Limb (tissue), 2 donors: Measurements from ENCODE around the gene RYK.

Source experiments
- DNase-seq, 2 donors: peaks; one replicate each; pipeline ENCODE4 v3.0.0-alpha.2; 2016; ENCODE audit errors: extremely low spot score in 2 of 2

Gene RYK

GRCh38 chr3:134150476-134150875 is 100.2 kb downstream of the RYK start:
- DNase-seq, result no peak

DNA sequence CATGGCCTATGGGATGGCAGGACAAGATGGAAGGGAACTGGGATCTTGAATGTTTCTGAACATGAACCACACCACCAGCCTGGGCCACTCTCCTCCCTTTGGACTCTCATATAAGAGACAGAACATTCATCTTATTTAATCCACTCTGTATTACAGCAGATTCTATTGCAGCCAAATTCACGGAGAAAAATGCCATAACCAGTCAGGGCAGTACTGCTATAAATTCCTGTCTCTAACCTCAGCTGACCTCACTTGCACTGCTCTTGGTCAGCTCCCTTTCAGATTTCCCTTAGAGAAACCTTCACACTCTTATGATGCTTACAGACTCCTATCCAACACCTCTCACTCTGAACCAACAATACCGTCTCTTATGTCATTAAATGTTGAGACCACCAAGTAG is 101.4 kb downstream of the RYK start:
- no peak for DNase-seq

GRCh38 chr3:134148534-134148933 is 102.1 kb downstream of the RYK start:
- DNase-seq, result no peak

DNA sequence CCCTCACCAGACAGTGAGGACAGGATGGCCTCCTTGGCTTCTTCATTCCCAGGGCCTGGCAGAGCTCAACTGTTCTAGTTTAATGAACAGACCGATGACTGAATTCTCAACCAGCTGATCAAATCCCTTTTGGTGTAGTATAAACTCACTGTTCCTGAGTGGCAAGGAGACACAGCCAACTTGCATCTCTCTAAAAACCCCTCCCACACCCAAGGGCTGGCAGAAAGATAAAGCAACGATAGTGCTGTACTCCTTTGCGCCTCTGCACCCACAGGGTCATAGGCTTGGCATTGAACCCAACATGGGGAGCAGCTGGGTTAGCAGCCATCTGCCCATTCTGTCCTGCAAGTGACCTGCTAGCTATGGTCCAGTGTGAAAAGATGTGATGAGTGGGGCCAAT is 103.2 kb downstream of the RYK start:
- no peak for DNase-seq

DNA sequence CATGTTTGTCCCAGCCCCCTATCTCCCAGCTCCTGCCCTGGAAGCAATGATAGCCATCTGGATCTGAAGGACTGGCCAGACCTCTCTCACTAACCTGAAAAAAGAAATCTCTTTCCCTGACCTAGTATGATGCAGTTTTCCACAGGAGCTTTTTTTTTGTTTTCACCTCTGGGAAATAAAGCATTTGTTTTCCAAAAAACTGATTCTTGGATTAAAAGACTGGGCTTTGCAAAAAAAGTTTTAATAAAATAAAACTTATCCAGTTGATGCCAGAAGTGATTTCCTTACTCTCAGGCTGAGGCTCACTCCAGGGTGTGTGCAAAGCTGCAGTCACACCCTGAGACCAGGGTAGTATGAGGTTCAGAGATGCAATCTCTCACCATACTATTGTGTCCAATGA is 104.0 kb downstream of the RYK start:
- no peak for DNase-seq

GRCh38 chr3:134145183-134145582 is 105.5 kb downstream of the RYK start:
- no peak for DNase-seq

GRCh38 chr3:134144694-134145093 is 106.0 kb downstream of the RYK start:
- no peak for DNase-seq

GRCh38 chr3:134143828-134144401 is 106.7 kb downstream of the RYK start:
- no peak for DNase-seq

DNA sequence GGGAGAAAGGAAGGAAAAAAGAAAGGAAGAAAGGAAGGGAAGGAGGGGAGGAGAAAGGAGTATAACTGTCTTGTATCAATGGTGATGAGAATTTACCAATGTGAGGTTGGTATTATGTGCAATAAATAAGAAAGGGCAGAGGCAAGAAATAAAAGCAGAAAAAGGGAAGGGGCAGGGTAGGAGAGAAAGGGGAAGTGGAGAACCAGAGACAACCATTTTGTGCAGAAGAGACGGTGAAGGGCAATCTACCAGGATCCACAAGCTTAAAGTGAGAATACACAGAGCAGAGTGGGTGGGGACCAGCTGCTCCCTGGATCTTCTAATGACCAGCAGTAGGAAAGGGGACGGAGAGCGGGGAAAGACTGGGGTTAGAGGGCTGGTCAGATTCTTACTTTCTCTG is 114.1 kb downstream of the RYK start:
- no peak for DNase-seq

DNA sequence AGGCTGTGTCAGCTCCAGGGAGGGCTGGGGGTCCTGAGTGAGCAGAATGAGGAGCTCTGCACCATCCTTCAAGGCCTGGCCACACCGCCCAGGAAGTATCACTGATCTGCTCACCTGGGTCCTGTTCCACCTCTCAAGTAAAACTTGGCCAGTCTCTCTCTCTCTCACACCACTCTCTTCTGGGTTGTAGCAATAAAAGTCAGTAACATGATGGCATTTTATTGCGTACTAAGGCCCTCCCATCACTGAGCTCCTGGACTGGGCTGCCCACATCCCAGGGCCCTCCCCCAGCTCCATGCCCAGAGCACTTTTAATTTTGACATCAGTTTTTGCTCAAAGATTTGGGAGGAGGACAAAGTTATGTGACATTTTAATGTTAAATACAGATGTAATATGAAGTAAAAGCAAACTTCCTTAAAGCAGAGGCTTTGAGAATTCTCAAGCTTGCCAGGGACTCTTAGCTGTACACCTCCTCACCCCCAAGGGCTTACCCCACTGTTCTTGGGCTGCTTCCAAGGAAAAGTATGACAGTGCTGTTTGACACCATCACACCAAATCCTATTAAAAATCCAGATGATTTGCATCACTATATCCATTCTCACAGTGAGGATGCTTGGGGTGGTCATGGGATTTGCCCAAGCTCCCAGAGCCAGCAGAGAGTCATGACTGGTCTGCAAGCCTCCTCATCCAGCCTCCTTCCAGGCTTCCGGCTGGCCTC is 115.8 kb downstream of the RYK start:
- no peak for DNase-seq

- no peak for DNase-seq
These were observed 116.4 kb downstream of the RYK start for GRCh38 chr3:134134240-134134639.

GRCh38 chr3:134132961-134133360 is 117.7 kb downstream of the RYK start:
- no peak for DNase-seq

GRCh38 chr3:134126153-134126552 is 124.5 kb downstream of the RYK start:
- DNase-seq, result no peak

GRCh38 chr3:134114726-134115125 is 135.9 kb downstream of the RYK start:
- no peak for DNase-seq

DNA sequence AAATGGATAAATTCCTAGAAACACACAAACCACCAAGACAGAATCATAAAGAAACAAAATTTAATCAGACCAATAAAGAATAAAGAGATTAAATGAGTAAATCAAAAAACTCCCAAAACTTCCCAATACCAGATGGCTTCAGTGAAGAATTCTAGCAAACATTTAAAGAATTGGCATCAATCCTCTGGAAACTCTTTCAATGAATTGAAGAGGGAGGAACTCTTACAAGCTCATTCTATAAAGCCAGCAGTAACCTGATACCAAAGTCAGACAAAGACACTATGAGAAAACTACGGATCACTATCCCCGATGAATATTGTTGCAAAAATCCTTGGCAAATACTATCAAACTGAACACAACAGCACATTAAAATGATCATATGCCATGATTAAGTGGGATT is 139.0 kb downstream of the RYK start:
- peak in 1 of 2 donors; percentile 12 for DNase-seq

- no peak for DNase-seq
These were observed 139.7 kb downstream of the RYK start for GRCh38 chr3:134110963-134111362.
